ENCODE results near the gene GLT8D1.

- TF ChIP-seq CTCF (IDR thresholded peaks at IDR 0.05) (no peak), EZH2 (IDR thresholded peaks at IDR 0.05) (no peak), EZH2phosphoT487 (IDR thresholded peaks at IDR 0.05) (no peak)
These were observed 20.3 kb downstream of the GLT8D1 start for GRCh38 chr3:52685285-52685708.

Data from neural progenitor cell (in vitro differentiated cells).